ENCODE results near the gene C1orf198.

DNA sequence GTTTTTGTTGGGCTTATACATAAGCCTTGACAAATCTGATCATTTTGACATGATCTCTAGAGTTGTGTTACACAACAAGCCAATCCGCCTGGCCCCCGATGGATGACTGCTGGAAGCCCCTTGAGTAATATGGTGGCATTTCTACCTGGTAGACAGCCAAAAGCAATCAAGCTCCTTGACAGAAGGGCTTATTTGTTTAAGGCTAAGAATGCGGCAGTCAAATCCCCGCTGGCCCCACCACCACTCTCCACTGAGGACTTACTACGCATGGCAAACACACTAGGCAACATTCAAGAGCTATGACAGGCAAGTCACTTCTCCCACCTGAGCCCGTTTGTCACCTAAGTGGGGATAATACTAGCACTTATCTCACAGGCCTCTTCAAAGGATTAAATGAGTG is 33.4 kb upstream of the C1orf198 start:
- TF ChIP-seq CTCF (IDR thresholded peaks at IDR 0.05) (no peak), POLR2A (IDR thresholded peaks at IDR 0.05) (no peak)
